Thoracic aorta (tissue), 2 donors: ENCODE data around the gene KIF1A. TPM values are rescaled to one million over a fixed set of nuclear protein-coding genes. Genes with fewer than 3 reads are reported as not detected.

Experiments used
- ATAC-seq: fragments of 150-250 bp; one replicate; pipeline ENCODE4 v1.8.0; 2017; ENCODE audit warnings: low read depth; ENCODE audit not compliant: insufficient number of reproducible peaks, low FRiP score
- DNase-seq: peaks from one replicate; pipeline ENCODE4 v3.0.0-alpha.2; 2020; ENCODE audit warnings: low spot score
- H3K27ac ChIP-seq, 2 donors: fragments of 200-600 bp; sonication (generic); 1 replicate in 1 of 2; 2 replicates in 1 of 2; pipeline ENCODE4 v1.5.1; 2016; ENCODE audit warnings: mild to moderate bottlenecking in 2 of 2, moderate library complexity in 2 of 2
- H3K27me3 ChIP-seq: fragments of 200-600 bp; sonication (generic); replicated peaks from 2 replicates; pipeline ENCODE4 v1.6.0; 2016; ENCODE audit warnings: mild to moderate bottlenecking; ENCODE audit not compliant: insufficient read depth
- H3K36me3 ChIP-seq: fragments of 200-600 bp; sonication (generic); one replicate; pipeline ENCODE4 v1.5.1; 2016
- H3K4me1 ChIP-seq, 2 donors: fragments of 200-600 bp; sonication (generic); 1 replicate in 1 of 2; 2 replicates in 1 of 2; pipeline versions ENCODE4 v1.5.1 to v1.6.0; 2016; ENCODE audit warnings: low read depth in 2 of 2, mild to moderate bottlenecking in 1 of 2; ENCODE audit not compliant: control insufficient read depth in 1 of 2
- H3K4me3 ChIP-seq: fragments of 200-600 bp; sonication (generic); 2 replicates; pipeline ENCODE4 v1.5.1; 2016; ENCODE audit warnings: mild to moderate bottlenecking
- H3K9me3 ChIP-seq: fragments of 200-600 bp; sonication (generic); 2 replicates; pipeline ENCODE4 v1.5.1; 2016
- CTCF ChIP-seq: fragments of 200-600 bp; sonication (generic); IDR thresholded peaks from one replicate; pipeline ENCODE4 v1.5.1; 2019; ENCODE audit warnings: antibody characterized with exemption
- total RNA-seq, 2 donors: library from RNA; depleted of rRNA; stranded (reverse); fragments of >200 nt; gene quantifications; one replicate each; pipeline versions ENCODE4 v1.1.0 to v1.2.3, GENCODE V29; 2016

The KIF1A gene
- total RNA-seq, 2 donors from 2014 or later = 0.92 TPM; not detected in 1

- TF ChIP-seq CTCF = no peak
- Histone ChIP-seq H3K9me3 (no peaks in the 10 kb centered on the region), H3K27me3 (no peaks in the 10 kb centered on the region), H3K4me3 (no peak overlapping the region), H3K27ac (no peak overlapping the region), H3K36me3 (no peaks in the 10 kb centered on the region), H3K4me1 (peaks cover 0 to 14% of the 10 kb centered on the region in 2 donors)
- ATAC-seq = no peak
- DNase-seq = no peak
Observed at GRCh38 chr2:240795916-240796510, 24.0 kb downstream of the KIF1A start.

- Histone ChIP-seq H3K27me3 (no peaks in the 10 kb centered on the region), H3K27ac (no peak overlapping the region), H3K4me1 (peaks cover 0 to 12% of the 10 kb centered on the region in 2 donors), H3K4me3 (no peak overlapping the region), H3K36me3 (no peaks in the 10 kb centered on the region), H3K9me3 (no peaks in the 10 kb centered on the region)
- DNase-seq (no peak), ATAC-seq (no peak)
- no peak for TF ChIP-seq CTCF
Observed at GRCh38 chr2:240795454-240795853, 24.6 kb downstream of the KIF1A start.

- no peaks in the 10 kb centered on the region for H3K9me3 ChIP-seq
- no peak overlapping the region for H3K4me3 ChIP-seq
- no peak overlapping the region for H3K27ac ChIP-seq
- ATAC-seq = no peak
- no peak for TF ChIP-seq CTCF
- H3K27me3 ChIP-seq = no peaks in the 10 kb centered on the region
- peaks cover 0 to under 1% of the 10 kb centered on the region in 2 donors for H3K4me1 ChIP-seq
- H3K36me3 ChIP-seq = no peaks in the 10 kb centered on the region
- DNase-seq = no peak
Observed at GRCh38 chr2:240794178-240794721, 25.8 kb downstream of the KIF1A start.

- no peak for DNase-seq
- Histone ChIP-seq H3K27me3 (no peaks in the 10 kb centered on the region), H3K4me1 (no peaks in the 10 kb centered on the region), H3K36me3 (no peaks in the 10 kb centered on the region), H3K4me3 (no peak overlapping the region), H3K27ac (no peak overlapping the region), H3K9me3 (no peaks in the 10 kb centered on the region)
- no peak for ATAC-seq
- no peak for TF ChIP-seq CTCF
Observed at GRCh38 chr2:240793313-240794177, 26.5 kb downstream of the KIF1A start.

GRCh38 chr2:240792629-240793312, 27.2 kb downstream of the KIF1A start:
- DNase-seq = no peak
- Histone ChIP-seq H3K36me3 (no peaks in the 10 kb centered on the region), H3K4me1 (no peaks in the 10 kb centered on the region), H3K4me3 (no peak overlapping the region), H3K27ac (no peak overlapping the region), H3K9me3 (no peaks in the 10 kb centered on the region), H3K27me3 (no peaks in the 10 kb centered on the region)
- no peak for ATAC-seq
- no peak for TF ChIP-seq CTCF
